RWPE1 (cell line): ENCODE results near the gene TMA16.
A peak's percentile ranks its signal among the peaks of the same experiment; 100 is the strongest.

Experiments
- CTCF ChIA-PET: fragments of 350-600 bp; sonication (Branson Sonifier 250); formaldehyde crosslinking; extraction: SDS; loops from one replicate; lab custom pipeline; 2021; lab: Yijun Ruan, JAX
- POLR2A ChIA-PET: fragments of 400-600 bp; formaldehyde crosslinking; extraction: SDS; loops from one replicate; lab custom pipeline; 2020; ENCODE audit warnings: antibody characterized with exemption; ENCODE audit not compliant: low non-redundant PET; lab: Yijun Ruan, JAX
- DNase-seq: peaks from one replicate; pipeline ENCODE4 v3.0.0; 2012; ENCODE audit warnings: low spot score
- H3K27ac ChIP-seq: fragments of 450-650 bp; 2 replicates; pipeline ENCODE4 v1.5.1; 2017
- TF ChIP-seq, protein P1 (sequence below): fragments of 450-650 bp; conservative IDR thresholded peaks from 2 replicates; pipeline ENCODE4 v1.5.1; 2017; ENCODE audit warnings: low read depth, mild to moderate bottlenecking

Gene TMA16

DNA sequence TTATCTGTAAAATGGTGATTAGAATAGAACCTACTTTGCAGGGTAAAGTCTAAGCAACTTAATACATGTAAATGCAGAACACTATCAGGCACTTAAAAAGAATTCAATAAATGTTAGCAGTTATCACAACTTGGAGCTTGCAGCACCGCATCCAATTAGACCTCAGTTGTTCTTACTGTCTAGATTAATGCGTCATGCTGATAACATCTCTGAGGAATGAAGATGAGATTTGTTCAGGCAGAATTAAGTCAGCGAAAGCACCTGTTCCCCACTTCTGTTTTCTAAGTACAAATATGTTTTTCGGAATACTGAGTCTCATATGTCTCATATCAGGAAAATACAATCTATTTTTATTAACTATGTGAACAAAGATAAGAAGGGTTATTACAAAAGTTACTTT, 58.7 kb downstream of the TMA16 start:
- ChIA-PET CTCF (interaction anchor here (0.7 kb wide), 1 partner anchor 1062 kb away, joined by 3 read pairs; no protein-coding TSS in a partner anchor), POLR2A (no interaction called here)
- TF ChIP-seq, protein P1, sequence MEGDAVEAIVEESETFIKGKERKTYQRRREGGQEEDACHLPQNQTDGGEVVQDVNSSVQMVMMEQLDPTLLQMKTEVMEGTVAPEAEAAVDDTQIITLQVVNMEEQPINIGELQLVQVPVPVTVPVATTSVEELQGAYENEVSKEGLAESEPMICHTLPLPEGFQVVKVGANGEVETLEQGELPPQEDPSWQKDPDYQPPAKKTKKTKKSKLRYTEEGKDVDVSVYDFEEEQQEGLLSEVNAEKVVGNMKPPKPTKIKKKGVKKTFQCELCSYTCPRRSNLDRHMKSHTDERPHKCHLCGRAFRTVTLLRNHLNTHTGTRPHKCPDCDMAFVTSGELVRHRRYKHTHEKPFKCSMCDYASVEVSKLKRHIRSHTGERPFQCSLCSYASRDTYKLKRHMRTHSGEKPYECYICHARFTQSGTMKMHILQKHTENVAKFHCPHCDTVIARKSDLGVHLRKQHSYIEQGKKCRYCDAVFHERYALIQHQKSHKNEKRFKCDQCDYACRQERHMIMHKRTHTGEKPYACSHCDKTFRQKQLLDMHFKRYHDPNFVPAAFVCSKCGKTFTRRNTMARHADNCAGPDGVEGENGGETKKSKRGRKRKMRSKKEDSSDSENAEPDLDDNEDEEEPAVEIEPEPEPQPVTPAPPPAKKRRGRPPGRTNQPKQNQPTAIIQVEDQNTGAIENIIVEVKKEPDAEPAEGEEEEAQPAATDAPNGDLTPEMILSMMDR, result no peak
- no peak for DNase-seq
- no peak overlapping the region for H3K27ac ChIP-seq

DNA sequence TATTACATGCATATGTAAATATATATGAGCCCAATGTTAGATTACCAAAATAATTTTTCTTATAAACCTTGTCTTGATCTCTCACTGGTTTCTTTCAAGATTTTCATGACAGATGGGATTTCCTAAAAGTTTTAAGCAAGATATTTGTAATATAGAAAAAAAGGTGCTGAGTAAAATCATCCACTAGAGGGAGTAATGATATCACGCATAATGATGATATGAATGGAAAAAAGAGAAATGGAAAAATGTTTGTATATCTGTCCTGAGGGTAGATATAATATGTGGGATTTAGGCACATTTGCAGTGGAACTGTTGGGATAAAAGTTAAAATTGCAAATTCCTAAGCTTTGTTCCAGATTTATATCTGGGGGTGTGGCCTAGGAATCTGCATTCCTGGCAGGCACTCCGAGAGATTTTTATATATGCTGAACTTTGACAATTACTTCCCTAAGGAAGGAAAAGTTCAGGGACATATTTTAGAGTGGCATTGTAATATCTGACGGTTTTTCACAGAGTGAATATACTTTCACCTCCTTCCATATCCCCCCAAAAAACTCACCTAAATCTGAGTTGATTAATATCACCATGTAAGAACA, 60.5 kb downstream of the TMA16 start:
- no peak overlapping the region for H3K27ac ChIP-seq
- POLR2A ChIA-PET, result no interaction called here
- TF ChIP-seq, protein P1, result peak; percentile 81
- DNase-seq, result peak; percentile 30
- CTCF ChIA-PET, result interaction anchor here (0.6 to 1.4 kb wide), 5 partner anchors 194 to 1198 kb away, joined by 3 to 5 read pairs (median 4); no protein-coding TSS in a partner anchor

DNA sequence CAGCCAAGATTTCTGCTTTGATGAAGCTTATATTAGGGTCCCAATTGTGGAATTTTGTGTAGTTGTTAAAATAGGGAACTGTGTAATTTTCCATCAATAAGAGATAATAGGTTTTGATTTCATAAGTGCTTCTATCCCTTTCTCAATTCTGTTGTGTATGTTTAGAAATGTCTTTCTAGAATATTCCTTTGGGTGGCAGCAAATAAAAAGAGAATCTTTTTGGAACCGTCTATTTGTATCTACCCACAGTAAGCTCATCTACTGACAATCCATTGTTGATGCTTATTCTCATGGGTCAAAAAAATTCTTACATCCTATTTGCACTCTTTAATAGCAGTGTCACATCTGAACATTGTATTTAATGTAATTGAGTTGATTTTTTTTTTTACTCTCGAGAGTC, 61.7 kb downstream of the TMA16 start:
- H3K27ac ChIP-seq, result no peak overlapping the region
- CTCF ChIA-PET, result interaction anchor here (0.6 kb wide), 1 partner anchor 11 kb away, joined by 3 read pairs; no protein-coding TSS in a partner anchor
- DNase-seq, result no peak
- TF ChIP-seq, protein P1, result no peak; the same call in 1 of the 2 replicates
- POLR2A ChIA-PET, result no interaction called here

DNA sequence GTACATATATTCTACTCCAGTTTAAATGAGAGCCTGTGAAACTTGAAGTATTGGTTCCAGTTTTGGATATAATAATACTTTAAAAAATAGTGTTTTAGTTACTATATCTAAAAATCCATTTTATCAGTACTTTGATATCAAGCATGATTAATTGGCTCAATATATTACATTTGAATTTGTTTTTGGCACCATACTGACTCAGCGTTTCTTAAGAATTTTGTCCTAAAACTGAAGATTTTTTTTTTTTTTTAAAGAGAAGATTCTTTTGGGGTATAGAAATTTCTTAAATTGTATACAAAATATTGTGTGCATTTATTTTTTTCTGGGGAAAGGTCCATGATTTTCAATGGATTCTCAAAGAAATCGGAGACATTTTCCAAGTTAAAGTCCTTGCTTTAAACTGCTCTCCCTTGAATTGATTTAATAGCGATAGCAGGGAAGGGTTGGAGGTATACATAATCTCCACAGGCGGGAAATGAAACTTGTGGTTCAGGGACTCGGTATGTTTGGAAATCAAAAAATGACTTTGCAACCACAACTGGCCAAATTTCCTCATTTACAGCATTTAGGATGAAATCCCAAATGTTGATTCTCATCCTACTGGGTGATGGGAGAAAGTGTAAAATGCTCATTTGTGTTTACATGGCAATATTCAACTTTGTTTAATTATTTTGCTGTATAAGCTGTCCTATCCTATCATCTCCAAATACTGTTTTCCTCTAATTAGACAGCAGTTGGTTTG, 62.3 kb downstream of the TMA16 start:
- ChIA-PET CTCF (no interaction called here), POLR2A (no interaction called here)
- no peak for DNase-seq
- TF ChIP-seq, protein P1, result no peak
- H3K27ac ChIP-seq, result no peak overlapping the region

DNA sequence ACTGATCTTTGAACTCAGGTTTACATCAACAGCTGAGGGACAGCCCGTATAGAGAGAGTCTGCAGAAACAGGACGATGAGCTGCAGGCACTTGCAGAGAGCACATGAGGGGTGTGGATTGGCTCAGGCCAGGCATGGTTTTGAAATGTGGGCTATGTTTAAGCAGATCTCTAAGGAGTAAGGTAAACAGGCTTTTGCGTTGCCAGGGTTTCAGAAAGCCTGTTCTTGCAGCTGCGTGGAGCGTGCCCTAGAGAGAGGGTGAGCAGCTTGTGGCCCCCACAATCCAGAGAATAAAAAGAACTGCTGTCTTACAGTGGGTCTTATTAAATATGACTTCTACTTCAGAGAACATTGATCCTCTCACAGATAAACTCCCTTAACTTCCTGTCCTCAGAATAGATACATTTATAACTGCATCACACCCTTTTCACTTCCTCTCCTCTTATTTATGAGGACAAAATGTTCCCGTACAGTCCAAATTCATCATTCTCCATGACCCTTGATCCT, 64.1 kb downstream of the TMA16 start:
- TF ChIP-seq, protein P1, result no peak
- DNase-seq, result no peak
- ChIA-PET CTCF (interaction anchor here (0.7 kb wide), 2 partner anchors 73 to 463 kb away, joined by 3 read pairs; no protein-coding TSS in a partner anchor), POLR2A (no interaction called here)
- no peak overlapping the region for H3K27ac ChIP-seq

DNA sequence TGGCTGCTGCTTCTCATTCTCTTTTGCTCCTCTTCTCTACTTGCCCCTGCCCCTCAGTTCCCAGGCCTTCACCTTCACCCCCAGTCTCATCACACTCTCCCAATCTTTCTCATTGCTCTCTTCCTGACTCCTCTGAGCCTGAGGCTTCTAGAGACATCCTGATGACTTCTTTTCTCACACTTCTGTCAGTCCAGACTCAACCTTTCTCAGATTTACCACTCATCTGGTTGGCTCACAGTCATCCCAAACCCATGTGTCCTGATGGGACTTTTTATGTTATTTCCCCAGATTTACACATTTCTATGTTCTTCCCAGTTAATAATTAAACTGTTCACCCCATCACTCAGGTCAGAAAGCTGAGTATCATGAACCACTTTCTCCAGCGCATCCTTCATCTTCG, 68.0 kb downstream of the TMA16 start:
- TF ChIP-seq, protein P1, result no peak
- ChIA-PET POLR2A (no interaction called here), CTCF (no interaction called here)

More for the DNA sequence above, 68.0 kb downstream of the TMA16 start:
- no peak overlapping the region for H3K27ac ChIP-seq
- no peak for DNase-seq
